Ishikawa (cell line): ENCODE measurements around the gene ZNF689.

Experiments used
- CEBPB ChIP-seq: IDR thresholded peaks from 2 replicates; pipeline ENCODE4 v1.6.1; 2012
- EP300 ChIP-seq: IDR thresholded peaks from 2 replicates; pipeline ENCODE4 v1.6.1; 2012; ENCODE audit warnings: borderline replicate concordance
- TAF1 ChIP-seq: IDR thresholded peaks from 2 replicates; pipeline ENCODE4 v1.6.1; 2012; ENCODE audit warnings: low read depth, mild to moderate bottlenecking
- TCF12 ChIP-seq: IDR thresholded peaks from 2 replicates; pipeline ENCODE4 v1.6.1; 2012; ENCODE audit warnings: low read depth
- YY1 ChIP-seq: IDR thresholded peaks from 2 replicates; pipeline ENCODE4 v1.6.1; 2012; ENCODE audit warnings: low read depth
- ZBTB7A ChIP-seq: IDR thresholded peaks from 2 replicates; pipeline ENCODE4 v1.6.1; 2012; ENCODE audit warnings: low read depth
- TF ChIP-seq, protein P1 (sequence below): IDR thresholded peaks from 2 replicates; pipeline ENCODE4 v1.6.1; 2012

DNA sequence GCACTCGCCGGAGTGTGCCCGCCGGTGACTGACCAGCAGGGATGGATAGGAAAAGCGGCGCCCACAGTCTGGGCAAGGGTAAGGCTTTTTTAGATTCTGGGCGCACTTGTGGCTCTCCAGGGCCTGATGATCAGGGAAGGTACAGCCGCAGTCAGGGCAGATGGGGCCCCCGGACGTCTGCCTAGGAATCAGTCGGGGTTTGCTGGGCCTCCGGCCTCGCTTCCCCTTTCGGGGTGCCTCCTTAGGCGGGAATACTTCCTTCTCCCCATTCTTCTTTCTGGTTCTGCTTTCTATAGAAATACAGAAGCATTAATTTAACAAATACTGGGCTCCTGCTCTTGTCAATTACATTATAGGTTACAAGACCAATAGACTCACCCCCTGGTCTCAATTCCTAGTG lies 5.0 kb downstream of the ZNF689 start:
- TF ChIP-seq, protein P1, sequence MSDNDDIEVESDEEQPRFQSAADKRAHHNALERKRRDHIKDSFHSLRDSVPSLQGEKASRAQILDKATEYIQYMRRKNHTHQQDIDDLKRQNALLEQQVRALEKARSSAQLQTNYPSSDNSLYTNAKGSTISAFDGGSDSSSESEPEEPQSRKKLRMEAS, result no peak
- TF ChIP-seq EP300, result no peak
- no peak for TF ChIP-seq CEBPB
- TF ChIP-seq TAF1, result no peak
- TF ChIP-seq ZBTB7A, result no peak
- TF ChIP-seq TCF12, result no peak
- TF ChIP-seq YY1, result no peak
